ENCODE results near the gene FAM184A.

- TF ChIP-seq CTCF (IDR thresholded peaks at IDR 0.05) (no peak), POLR2A (IDR thresholded peaks at IDR 0.05) (no peak)
Measured at GRCh38 chr6:119113961-119114360, 35.5 kb upstream of the FAM184A start.

Data from esophagus squamous epithelium (tissue), 4 donors.